Stimulated activated CD8-positive, alpha-beta memory T cell treated with anti-CD3 and anti-CD28 coated beads, Interleukin-7, amount 100 ng/mL, for 24 hours (primary cell): ENCODE data around the gene FOXP1.

Experiments used
- DNase-seq: peaks from one replicate; pipeline ENCODE4 v3.0.0-alpha.2; 2020; ENCODE audit warnings: low read depth

The FOXP1 gene

GRCh38 chr3:71428841-71429596, 154.5 kb downstream of the FOXP1 start:
- DNase-seq, result no peak

GRCh38 chr3:71425491-71426071, 157.9 kb downstream of the FOXP1 start:
- DNase-seq, result no peak

DNA sequence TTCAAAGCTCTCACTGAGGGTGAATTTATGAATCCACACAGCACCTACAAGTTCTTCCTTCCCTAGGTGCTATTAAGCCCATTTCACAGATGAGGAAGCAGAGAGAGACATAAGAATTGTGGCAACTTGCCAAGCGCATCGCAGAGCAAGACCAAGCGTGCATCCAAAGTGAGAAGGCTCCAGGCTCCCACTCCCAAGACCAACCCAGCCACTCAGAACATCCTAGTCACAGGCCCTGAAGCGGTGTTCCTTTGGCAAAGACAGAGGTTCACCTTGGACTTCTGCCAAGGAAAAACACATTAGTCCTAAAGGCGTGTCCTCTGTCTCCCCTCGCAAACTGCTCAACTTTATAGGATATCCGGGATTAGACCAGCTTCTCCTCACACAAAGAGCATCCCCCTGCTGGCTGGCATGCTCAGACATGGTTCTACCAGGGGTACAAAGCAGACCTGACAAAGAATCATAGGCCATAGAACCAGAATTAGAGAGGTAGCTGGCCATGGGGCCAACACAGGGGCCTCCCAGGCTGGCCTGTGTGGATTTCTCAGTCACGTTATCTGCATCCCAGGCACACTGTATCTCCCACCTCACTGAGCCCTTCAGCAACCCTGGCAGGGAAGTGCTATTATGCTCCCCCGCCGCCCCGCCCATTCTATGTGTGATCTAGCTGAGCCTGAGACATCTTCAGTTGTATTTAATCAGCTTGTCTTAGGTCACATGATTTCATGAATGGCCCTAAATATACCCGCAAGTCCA, 160.2 kb downstream of the FOXP1 start:
- DNase-seq, result no peak

- DNase-seq, result no peak
Observed at GRCh38 chr3:71421820-71422566, 161.5 kb downstream of the FOXP1 start.

DNA sequence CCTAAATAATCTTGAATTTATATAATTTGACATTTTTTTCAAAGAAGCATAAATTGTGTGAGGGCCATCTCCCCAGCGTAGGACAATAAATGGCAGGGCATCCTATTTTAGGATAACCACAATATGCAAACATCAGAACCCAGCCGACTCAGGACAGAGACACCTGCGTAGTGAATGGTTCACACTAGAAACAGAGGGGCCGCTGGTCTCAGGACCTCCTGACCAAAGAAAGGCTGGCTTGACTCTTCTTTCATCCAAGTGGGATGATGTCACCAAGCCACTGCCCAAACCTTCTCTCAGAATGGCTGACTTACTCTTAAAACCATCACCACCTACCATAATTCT, 162.1 kb downstream of the FOXP1 start:
- no peak for DNase-seq

GRCh38 chr3:71419369-71419768, 164.2 kb downstream of the FOXP1 start:
- DNase-seq, result no peak

DNA sequence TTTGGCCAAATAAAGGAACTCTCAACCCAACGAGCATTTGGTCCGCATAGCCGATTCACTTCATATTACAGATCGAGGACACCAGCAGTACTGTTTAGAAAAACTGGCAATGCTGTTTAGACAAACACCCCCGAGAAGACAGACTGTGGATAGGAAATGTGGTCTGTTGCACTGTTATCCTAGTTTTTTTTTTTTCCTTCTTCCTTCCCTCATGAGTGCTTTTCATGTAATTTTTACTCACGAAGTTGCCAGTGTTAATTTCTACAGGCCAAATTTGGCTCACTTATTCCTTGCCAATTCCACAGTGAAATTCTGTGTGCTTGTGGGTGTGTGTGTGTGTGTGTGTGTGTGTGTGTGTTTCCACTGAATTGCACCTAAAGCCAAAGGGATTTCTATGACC, 165.7 kb downstream of the FOXP1 start:
- DNase-seq, result no peak

- no peak for DNase-seq
Observed at GRCh38 chr3:71416876-71417275, 166.7 kb downstream of the FOXP1 start.

- DNase-seq, result no peak
Observed at GRCh38 chr3:71415681-71416122, 167.8 kb downstream of the FOXP1 start.

DNA sequence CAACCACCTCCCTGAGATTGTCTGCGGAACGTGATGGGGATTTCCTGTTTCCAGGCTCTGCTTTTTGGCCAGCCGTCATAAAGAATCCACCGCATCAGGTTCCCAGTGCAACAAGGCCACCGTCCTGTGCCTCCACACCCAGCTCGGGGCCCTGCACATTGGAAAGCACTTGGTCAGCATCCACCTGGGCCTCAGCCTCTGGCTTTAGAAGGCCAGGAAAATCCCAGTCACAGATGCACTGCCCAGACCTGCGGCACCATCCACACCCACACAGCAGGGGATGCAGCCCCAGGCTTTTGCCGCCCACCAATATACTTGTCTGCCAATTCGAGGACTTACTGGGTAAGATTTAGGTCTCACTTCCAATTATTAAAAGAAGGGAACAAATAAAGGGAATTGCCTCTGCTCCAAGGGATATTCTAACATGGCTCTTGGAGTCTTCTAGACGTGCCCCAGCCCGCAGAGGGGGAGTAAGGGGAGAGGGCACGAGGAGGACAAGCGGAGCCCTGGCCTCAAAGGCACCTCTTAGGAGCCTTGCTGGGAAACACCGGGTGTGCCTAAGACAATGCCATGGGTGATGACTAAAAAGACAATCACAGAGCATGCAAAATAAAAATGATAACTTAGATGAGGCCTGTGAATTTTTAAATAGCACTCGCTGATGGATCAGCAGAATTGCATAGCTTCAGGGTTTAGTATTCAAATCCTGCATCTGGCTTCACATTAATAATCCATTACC, 169.2 kb downstream of the FOXP1 start:
- no peak for DNase-seq

DNA sequence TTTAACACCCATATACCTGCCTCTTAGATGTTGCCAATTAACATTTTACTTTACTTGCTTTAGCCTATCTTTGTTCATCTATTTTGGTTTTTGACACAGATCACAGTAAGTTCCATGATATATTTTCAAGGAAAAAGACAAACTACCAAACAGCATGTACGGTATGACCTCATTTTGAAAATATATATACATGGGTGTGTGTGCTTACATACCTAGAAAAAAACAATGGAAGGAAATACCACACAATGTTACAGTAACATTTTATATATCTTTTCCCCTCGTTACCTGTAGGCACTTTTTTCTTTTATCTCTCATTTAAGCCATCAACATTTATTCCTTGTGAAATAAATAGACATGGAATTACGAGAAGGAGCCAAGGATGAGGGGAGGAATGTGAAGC, 170.0 kb downstream of the FOXP1 start:
- no peak for DNase-seq

DNA sequence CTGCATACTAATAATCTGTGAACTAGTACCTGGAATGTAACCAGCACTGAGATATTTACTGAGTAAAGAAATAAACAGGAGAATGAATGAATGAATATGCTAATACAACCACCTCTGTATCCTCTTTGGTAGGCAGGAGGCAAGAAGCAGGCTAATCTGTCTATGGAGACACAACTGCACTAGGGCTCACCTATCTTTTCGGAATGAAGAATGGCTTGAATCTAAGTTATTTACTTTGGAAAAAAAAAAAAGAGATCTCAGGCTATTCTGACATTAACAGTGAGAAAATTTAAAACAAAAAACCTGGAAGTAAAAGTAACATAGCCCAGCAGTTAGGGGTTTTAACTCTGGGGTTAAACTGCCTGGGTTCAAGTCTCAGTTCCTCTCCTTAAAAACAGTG, 174.2 kb downstream of the FOXP1 start:
- DNase-seq, result no peak

GRCh38 chr3:71408903-71409302, 174.6 kb downstream of the FOXP1 start:
- DNase-seq, result no peak

GRCh38 chr3:71407823-71408222, 175.7 kb downstream of the FOXP1 start:
- no peak for DNase-seq

GRCh38 chr3:71406972-71407810, 176.3 kb downstream of the FOXP1 start:
- no peak for DNase-seq

DNA sequence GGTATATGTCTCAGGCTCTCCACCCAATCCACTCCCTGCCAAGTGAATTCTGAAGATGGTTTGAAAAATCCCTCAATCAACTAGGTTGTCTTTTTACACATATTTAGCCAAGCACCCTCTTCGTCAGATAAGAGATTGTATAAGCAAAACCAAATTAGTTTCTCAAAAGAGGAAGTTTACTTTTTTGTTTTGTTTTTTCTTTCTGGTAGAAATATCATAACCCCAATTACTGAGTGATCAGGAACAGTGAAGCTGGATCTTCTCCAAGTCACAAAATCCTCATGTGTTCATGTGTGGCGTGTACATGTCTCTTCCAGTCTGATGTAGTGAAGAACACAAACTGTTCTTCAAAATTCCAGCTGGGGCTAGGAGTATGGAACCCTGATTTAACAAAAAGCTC, 180.6 kb downstream of the FOXP1 start:
- no peak for DNase-seq

DNA sequence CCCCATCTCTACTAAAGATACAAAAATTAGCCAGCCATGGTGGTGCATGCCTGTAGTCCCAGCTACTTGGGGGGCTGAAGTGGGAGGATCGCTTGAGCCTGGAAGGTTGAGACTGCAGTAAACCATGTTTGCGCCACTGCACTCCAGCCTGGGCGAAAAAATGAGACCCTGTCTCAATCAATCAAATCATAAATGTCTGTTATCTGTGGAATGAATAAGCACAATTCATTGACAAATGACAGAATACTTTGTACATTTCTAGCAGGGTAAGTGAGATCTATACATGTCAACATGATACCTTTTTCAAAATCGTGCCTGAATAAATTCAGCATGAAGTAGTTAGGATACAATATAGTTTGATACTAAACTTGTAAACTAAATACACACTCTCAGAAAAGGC, 181.2 kb downstream of the FOXP1 start:
- DNase-seq, result no peak

DNA sequence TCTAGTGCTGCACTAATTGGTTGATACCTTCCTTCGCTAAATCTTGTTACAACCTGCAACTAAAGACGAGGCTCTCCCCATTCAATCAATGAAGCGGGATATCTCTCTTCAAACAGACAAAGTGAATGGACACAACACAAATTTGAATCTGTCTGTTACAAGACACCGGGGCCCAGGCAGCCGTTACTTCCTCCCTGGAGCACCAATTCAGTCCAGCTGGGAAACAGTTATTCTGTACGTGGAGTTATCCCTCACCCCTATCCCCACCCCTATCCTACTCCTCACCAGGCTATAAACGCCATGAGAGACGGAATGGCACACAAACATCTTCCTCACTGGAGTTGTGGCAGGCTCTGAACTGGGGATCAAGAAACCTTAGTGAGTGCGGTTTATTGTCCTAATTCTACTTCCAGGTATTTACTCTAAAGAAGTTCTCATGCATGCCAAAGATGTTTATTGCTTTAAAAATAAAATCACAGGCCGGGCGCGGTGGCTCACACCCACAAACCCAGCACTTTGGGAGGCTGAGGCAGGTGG, 181.8 kb downstream of the FOXP1 start:
- no peak for DNase-seq

DNA sequence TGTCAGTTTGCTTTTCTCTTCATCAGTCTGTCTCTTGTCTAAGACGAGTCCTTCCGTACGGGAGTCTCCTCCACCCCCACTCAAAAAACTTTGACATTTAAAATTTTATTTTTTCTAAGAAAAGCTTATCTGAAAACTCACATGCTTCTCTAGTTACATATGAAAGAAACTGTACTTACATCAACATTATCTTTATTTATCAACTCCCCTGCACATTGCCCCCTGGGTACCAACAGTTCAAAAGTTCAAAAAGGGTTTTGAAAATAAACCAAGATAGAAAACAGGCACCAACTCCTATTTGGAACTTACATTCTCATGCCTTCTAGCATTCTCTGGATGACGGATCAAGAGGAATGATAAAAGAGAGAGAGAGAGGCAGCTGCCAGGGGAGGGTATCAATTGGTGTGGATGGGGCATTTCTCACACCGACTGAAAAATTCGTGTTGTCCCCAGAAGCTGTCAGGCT, 182.5 kb downstream of the FOXP1 start:
- no peak for DNase-seq

DNA sequence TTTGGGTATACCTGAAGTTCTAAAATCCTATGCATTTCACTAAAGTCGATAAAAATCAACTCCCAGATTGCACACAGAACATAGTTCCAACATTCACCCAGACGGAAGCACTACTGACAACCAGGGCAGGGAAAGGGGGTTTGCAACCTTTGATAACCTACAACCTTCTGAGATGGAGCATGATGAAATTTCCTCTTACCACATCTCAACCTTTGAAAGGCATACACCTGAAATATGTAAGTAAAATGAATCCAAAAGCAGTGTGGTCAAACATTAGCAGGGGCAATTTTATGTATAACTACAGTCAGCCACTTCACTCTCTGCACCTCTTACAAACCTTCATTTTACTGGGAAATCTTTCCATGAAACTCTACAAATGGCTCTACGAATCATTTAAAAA, 184.1 kb downstream of the FOXP1 start:
- DNase-seq, result no peak
